SK-N-SH (cell line): ENCODE data around the gene LIPM. TPM values are rescaled to one million over a fixed set of nuclear protein-coding genes. Genes with fewer than 3 reads are reported as not detected.

ENCODE experiments used
- CTCF ChIA-PET: fragments of 300-600, 350-600 bp; formaldehyde crosslinking; extraction: SDS; loops from one replicate; lab custom pipeline; 2021; lab: Yijun Ruan, JAX
- POLR2A ChIA-PET: fragments of 350-600 bp; sonication (Branson Sonifier 250); formaldehyde crosslinking; extraction: SDS; loops from one replicate; lab custom pipeline; 2020; ENCODE audit warnings: antibody characterized with exemption, inconsistent platforms; lab: Yijun Ruan, JAX
- DNase-seq: peaks from one replicate; pipeline ENCODE4 v3.0.0; 2012
- H2AFZ ChIP-seq: fragments of 200-600 bp; sonication (generic); 2 replicates; pipeline ENCODE4 v1.8.1; 2016; ENCODE audit warnings: antibody characterized with exemption, mild to moderate bottlenecking, low read depth
- H3F3A ChIP-seq: fragments of 200-600 bp; sonication (generic); replicated peaks from 2 replicates; pipeline ENCODE3; 2016; ENCODE audit warnings: antibody characterized with exemption, mild to moderate bottlenecking; ENCODE audit not compliant: insufficient read depth
- H3K27ac ChIP-seq, 2 experiments: fragments of 200-500 bp in 1 of 2; fragments of 200-600 bp in 1 of 2; sonication (Bioruptor generic) in 1 of 2; sonication (generic), shearing (Covaris generic) in 1 of 2; 2 replicates each; pipeline versions ENCODE4 v1.5.1 to v1.6.1; 2014 to 2016; ENCODE audit warnings: low read depth in 2 of 2, inconsistent platforms in 1 of 2, low read length in 1 of 2, mild to moderate bottlenecking in 1 of 2, mixed read lengths in 1 of 2
- H3K27me3 ChIP-seq: fragments of 200-600 bp; sonication (generic), shearing (Covaris generic); 2 replicates; pipeline ENCODE4 v1.6.1; 2016; ENCODE audit warnings: mixed run types; ENCODE audit not compliant: insufficient read depth
- H3K36me3 ChIP-seq, 2 experiments: fragments of 200-500 bp in 1 of 2; fragments of 200-600 bp in 1 of 2; sonication (Bioruptor generic) in 1 of 2; sonication (generic) in 1 of 2; replicated peaks in 1 of 2; 2 replicates each; pipeline versions ENCODE3 to v1.5.1; 2014 to 2016; ENCODE audit warnings: low read length in 1 of 2, mild to moderate bottlenecking in 1 of 2; ENCODE audit not compliant: insufficient read depth in 2 of 2, control insufficient read depth in 1 of 2
- H3K4me1 ChIP-seq, 2 experiments: fragments of 200-500 bp in 1 of 2; fragments of 200-600 bp in 1 of 2; sonication (Bioruptor generic) in 1 of 2; sonication (generic), shearing (Covaris generic) in 1 of 2; 2 replicates each; pipeline versions ENCODE4 v1.5.1 to v1.6.1; 2014 to 2016; ENCODE audit warnings: low read depth in 1 of 2, low read length in 1 of 2, mixed run types in 1 of 2; ENCODE audit not compliant: insufficient read depth in 2 of 2, control insufficient read depth in 1 of 2
- H3K4me2 ChIP-seq: fragments of 200-600 bp; sonication (generic), shearing (Covaris generic); 2 replicates; pipeline ENCODE4 v1.6.1; 2017; ENCODE audit warnings: mixed run types
- H3K4me3 ChIP-seq, 2 experiments: fragments of 200-500 bp in 1 of 2; fragments of 200-600 bp in 1 of 2; sonication (Bioruptor generic) in 1 of 2; sonication (generic), shearing (Covaris generic) in 1 of 2; 2 replicates each; pipeline versions ENCODE4 v1.5.1 to v1.8.1; 2014 to 2016; ENCODE audit warnings: low read depth in 2 of 2, inconsistent platforms in 1 of 2, low read length in 1 of 2, mild to moderate bottlenecking in 1 of 2, mixed read lengths in 1 of 2, moderate library complexity in 1 of 2
- H3K79me2 ChIP-seq: fragments of 200-600 bp; sonication (generic); 2 replicates; pipeline ENCODE4 v1.8.1; 2017; ENCODE audit warnings: mild to moderate bottlenecking; ENCODE audit not compliant: insufficient read depth
- H3K9ac ChIP-seq: fragments of 200-600 bp; sonication (generic); 2 replicates; pipeline ENCODE4 v1.6.1; 2017; ENCODE audit warnings: mixed run types
- H3K9me2 ChIP-seq: fragments of 200-600 bp; sonication (generic); 2 replicates; pipeline ENCODE4 v1.6.1; 2017; ENCODE audit warnings: mixed run types
- H3K9me3 ChIP-seq: fragments of 200-600 bp; sonication (generic); 2 replicates; pipeline ENCODE4 v1.6.1; 2017; ENCODE audit warnings: mixed run types, mild to moderate bottlenecking, moderate library complexity
- H4K20me1 ChIP-seq: fragments of 200-600 bp; sonication (generic); 2 replicates; pipeline ENCODE4 v1.6.1; 2017; ENCODE audit warnings: mild to moderate bottlenecking, mixed run types; ENCODE audit not compliant: insufficient read depth
- CHD2 ChIP-seq: fragments of 150-350 bp; IDR thresholded peaks from 2 replicates; pipeline ENCODE4 v1.6.1; 2018; ENCODE audit warnings: low read length; ENCODE audit not compliant: partially characterized antibody
- FOXJ3 ChIP-seq: sonication (generic); formaldehyde crosslinking; IDR thresholded peaks from 2 replicates; pipeline ENCODE4 v1.5.1; 2020; ENCODE audit warnings: mild to moderate bottlenecking, missing genetic modification reagents
- GABPA ChIP-seq: IDR thresholded peaks from 2 replicates; pipeline ENCODE4 v1.4.0; 2012; ENCODE audit warnings: low read depth, mild to moderate bottlenecking
- GATA2 ChIP-seq: sonication (generic); formaldehyde crosslinking; IDR thresholded peaks from 2 replicates; pipeline ENCODE4 v1.5.0; 2020; ENCODE audit warnings: mild to moderate bottlenecking, missing genetic modification reagents
- MAX ChIP-seq: IDR thresholded peaks from 2 replicates; pipeline ENCODE4 v1.4.0; 2012; ENCODE audit warnings: low read depth
- MEF2A ChIP-seq: IDR thresholded peaks from 2 replicates; pipeline ENCODE4 v1.4.0; 2012; ENCODE audit warnings: low read depth, borderline replicate concordance
- MXI1 ChIP-seq: IDR thresholded peaks from 2 replicates; pipeline ENCODE4 v1.6.1; 2012; ENCODE audit warnings: mild to moderate bottlenecking, low read depth, low read length, improper control_type of control experiment
- NRF1 ChIP-seq: IDR thresholded peaks from 2 replicates; pipeline ENCODE4 v1.6.1; 2012; ENCODE audit warnings: low read depth, mild to moderate bottlenecking, low read length
- PBX3 ChIP-seq: IDR thresholded peaks from 2 replicates; pipeline ENCODE4; 2012
- RAD21 ChIP-seq: IDR thresholded peaks from 2 replicates; pipeline ENCODE4 v1.6.1; 2012; ENCODE audit warnings: mild to moderate bottlenecking, low read length
- RCOR1 ChIP-seq: fragments of 150-350 bp; IDR thresholded peaks from 2 replicates; pipeline ENCODE4 v1.6.1; 2017; ENCODE audit warnings: antibody characterized with exemption, low read length
- RFX5 ChIP-seq: IDR thresholded peaks from 2 replicates; pipeline ENCODE4 v1.6.1; 2012; ENCODE audit warnings: mild to moderate bottlenecking, improper control_type of control experiment, low read length
- RXRA ChIP-seq: IDR thresholded peaks from 2 replicates; pipeline ENCODE4 v1.4.0; 2012; ENCODE audit warnings: low read depth, mild to moderate bottlenecking, borderline replicate concordance
- SIN3A ChIP-seq: IDR thresholded peaks from 2 replicates; pipeline ENCODE4 v1.6.1; 2012; ENCODE audit warnings: low read depth, mild to moderate bottlenecking, low read length, moderate library complexity, borderline replicate concordance
- SMC3 ChIP-seq: IDR thresholded peaks from 2 replicates; pipeline ENCODE4 v1.6.1; 2012; ENCODE audit warnings: low read depth, low read length, improper control_type of control experiment
- YY1 ChIP-seq: IDR thresholded peaks from 2 replicates; pipeline ENCODE4 v1.4.0; 2012; ENCODE audit warnings: low read depth, mild to moderate bottlenecking
- ZBTB33 ChIP-seq: IDR thresholded peaks from 2 replicates; pipeline ENCODE4 v1.4.0; 2012; ENCODE audit warnings: low read depth, borderline replicate concordance
- WGBS: methylation state at CpG from one replicate; pipeline ENCODE4 v1.1.6; 2017; ENCODE audit warnings: low lambda C conversion rate; 5-methylcytosine and 5-hydroxymethylcytosine counted together
- polyA plus RNA-seq, 3 experiments: library from polyadenylated mRNA; depleted of rRNA; stranded (reverse); fragments of >200 nt; gene quantifications; 2 replicates each; pipeline ENCODE4 v1.2.3, GENCODE V29; 2012
- TF ChIP-seq, protein P1 (sequence below): fragments of 150-350 bp; IDR thresholded peaks from 2 replicates; pipeline ENCODE4 v1.6.1; 2017; ENCODE audit warnings: antibody characterized with exemption, low read length, low read depth, borderline replicate concordance
- TF ChIP-seq, protein P2 (sequence below): fragments of 150-350 bp; IDR thresholded peaks from 2 replicates; pipeline ENCODE4 v1.6.1; 2016; ENCODE audit warnings: mild to moderate bottlenecking, low read depth, low read length

LIPM gene
- polyA plus RNA-seq, 1 of the 3 experiments (the other 2 are of a cell fraction), result not detected

GRCh38 chr10:88843171-88843570, 40.6 kb downstream of the LIPM start:
- no peaks in the 10 kb centered on the region for H3K9me2 ChIP-seq
- H3K9ac ChIP-seq, result no peak overlapping the region
- POLR2A ChIA-PET, result no interaction called here
- 89% methylated on average over 4 of the region's 4 CpGs for WGBS
- CTCF ChIA-PET, result interaction anchor here (4.7 to 12.7 kb wide), 3 partner anchors 7 to 91 kb away, joined by 48 to 425 read pairs (median 56); no protein-coding TSS in a partner anchor
- no peaks in the 10 kb centered on the region for H3K4me1 ChIP-seq
- no peak overlapping the region for H3K4me2 ChIP-seq
- no peak for DNase-seq
- H2AFZ ChIP-seq, result no peak overlapping the region
- H3K27me3 ChIP-seq, result no peaks in the 10 kb centered on the region
- no peaks in the 10 kb centered on the region for H3K9me3 ChIP-seq
- H4K20me1 ChIP-seq, result no peaks in the 10 kb centered on the region
- H3F3A ChIP-seq, result no peaks in the 10 kb centered on the region
- no peaks in the 10 kb centered on the region for H3K36me3 ChIP-seq
- TF ChIP-seq, protein P1, sequence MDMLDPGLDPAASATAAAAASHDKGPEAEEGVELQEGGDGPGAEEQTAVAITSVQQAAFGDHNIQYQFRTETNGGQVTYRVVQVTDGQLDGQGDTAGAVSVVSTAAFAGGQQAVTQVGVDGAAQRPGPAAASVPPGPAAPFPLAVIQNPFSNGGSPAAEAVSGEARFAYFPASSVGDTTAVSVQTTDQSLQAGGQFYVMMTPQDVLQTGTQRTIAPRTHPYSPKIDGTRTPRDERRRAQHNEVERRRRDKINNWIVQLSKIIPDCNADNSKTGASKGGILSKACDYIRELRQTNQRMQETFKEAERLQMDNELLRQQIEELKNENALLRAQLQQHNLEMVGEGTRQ, result no peak
- no peak for TF ChIP-seq SIN3A
- TF ChIP-seq NRF1, result no peak
- no peak for TF ChIP-seq SMC3
- TF ChIP-seq FOXJ3, result no peak
- TF ChIP-seq RFX5, result no peak
- TF ChIP-seq GABPA, result no peak
- no peak for TF ChIP-seq PBX3
- no peak for TF ChIP-seq MXI1
- no peak for TF ChIP-seq MEF2A
- TF ChIP-seq RCOR1, result no peak
- TF ChIP-seq RAD21, result no peak
- TF ChIP-seq CHD2, result no peak
- no peak for TF ChIP-seq MAX
- no peak for TF ChIP-seq ZBTB33
- no peak for TF ChIP-seq RXRA
- no peak for TF ChIP-seq YY1
- no peak for TF ChIP-seq GATA2 (CRISPR knock-in tag)
- TF ChIP-seq, protein P2, sequence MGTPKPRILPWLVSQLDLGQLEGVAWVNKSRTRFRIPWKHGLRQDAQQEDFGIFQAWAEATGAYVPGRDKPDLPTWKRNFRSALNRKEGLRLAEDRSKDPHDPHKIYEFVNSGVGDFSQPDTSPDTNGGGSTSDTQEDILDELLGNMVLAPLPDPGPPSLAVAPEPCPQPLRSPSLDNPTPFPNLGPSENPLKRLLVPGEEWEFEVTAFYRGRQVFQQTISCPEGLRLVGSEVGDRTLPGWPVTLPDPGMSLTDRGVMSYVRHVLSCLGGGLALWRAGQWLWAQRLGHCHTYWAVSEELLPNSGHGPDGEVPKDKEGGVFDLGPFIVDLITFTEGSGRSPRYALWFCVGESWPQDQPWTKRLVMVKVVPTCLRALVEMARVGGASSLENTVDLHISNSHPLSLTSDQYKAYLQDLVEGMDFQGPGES, result no peak
- H3K4me3 ChIP-seq, result no peak overlapping the region
- H3K79me2 ChIP-seq, result no peaks in the 10 kb centered on the region
- no peak overlapping the region for H3K27ac ChIP-seq
